PC-3 (cell line): ENCODE measurements around the gene MS4A14.

Experiments used
- EZH2phosphoT487 ChIP-seq: fragments of 300-600 bp; sonication (generic); IDR thresholded peaks from 2 replicates; pipeline ENCODE4 v1.6.1; 2018; ENCODE audit warnings: mild to moderate bottlenecking, antibody characterized with exemption, low read length, borderline replicate concordance
- TF ChIP-seq, protein P1 (sequence below): fragments of 300-600 bp; sonication (generic); conservative IDR thresholded peaks from 2 replicates; pipeline ENCODE4 v1.5.1; 2017; ENCODE audit warnings: antibody characterized with exemption, low read depth, mild to moderate bottlenecking, low read length

DNA sequence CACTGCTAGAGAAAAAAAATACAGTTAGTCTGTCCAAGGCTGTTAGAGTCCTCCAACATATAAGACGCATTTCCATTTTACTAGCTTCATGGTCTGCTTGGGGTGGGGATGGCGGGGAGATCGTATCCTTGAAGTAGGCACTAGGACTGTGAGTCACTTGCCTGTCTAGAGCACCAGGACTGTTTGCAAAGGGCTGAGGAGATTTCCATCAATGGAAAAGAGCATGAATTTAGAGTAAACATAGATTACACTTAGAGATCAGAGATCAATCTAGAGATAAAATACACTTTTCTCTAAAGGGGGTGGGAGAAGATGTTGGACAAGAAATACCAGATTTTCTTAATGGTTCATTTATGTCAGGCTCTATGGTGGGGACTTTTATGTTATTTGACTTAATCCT lies 19.7 kb upstream of the MS4A14 start:
- TF ChIP-seq, protein P1, sequence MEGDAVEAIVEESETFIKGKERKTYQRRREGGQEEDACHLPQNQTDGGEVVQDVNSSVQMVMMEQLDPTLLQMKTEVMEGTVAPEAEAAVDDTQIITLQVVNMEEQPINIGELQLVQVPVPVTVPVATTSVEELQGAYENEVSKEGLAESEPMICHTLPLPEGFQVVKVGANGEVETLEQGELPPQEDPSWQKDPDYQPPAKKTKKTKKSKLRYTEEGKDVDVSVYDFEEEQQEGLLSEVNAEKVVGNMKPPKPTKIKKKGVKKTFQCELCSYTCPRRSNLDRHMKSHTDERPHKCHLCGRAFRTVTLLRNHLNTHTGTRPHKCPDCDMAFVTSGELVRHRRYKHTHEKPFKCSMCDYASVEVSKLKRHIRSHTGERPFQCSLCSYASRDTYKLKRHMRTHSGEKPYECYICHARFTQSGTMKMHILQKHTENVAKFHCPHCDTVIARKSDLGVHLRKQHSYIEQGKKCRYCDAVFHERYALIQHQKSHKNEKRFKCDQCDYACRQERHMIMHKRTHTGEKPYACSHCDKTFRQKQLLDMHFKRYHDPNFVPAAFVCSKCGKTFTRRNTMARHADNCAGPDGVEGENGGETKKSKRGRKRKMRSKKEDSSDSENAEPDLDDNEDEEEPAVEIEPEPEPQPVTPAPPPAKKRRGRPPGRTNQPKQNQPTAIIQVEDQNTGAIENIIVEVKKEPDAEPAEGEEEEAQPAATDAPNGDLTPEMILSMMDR, result no peak
- no peak for TF ChIP-seq EZH2phosphoT487
